Measurements from ENCODE around the gene ZNF296. TPM values are rescaled to one million over a fixed set of nuclear protein-coding genes. Genes with fewer than 3 reads are reported as not detected.
A peak's percentile ranks its signal among the peaks of the same experiment; 100 is the strongest.

Gene ZNF296
- total and polyA plus RNA-seq, 2 of the 13 experiments (the other 11 are each of a cell fraction or from before 2014, with no cell fraction given) = 0.26 to 0.62 TPM

- TF ChIP-seq, protein P1, sequence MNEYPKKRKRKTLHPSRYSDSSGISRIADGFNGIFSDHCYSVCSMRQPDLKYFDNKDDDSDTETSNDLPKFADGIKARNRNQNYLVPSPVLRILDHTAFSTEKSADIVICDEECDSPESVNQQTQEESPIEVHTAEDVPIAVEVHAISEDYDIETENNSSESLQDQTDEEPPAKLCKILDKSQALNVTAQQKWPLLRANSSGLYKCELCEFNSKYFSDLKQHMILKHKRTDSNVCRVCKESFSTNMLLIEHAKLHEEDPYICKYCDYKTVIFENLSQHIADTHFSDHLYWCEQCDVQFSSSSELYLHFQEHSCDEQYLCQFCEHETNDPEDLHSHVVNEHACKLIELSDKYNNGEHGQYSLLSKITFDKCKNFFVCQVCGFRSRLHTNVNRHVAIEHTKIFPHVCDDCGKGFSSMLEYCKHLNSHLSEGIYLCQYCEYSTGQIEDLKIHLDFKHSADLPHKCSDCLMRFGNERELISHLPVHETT (CRISPR knock-in tag; conservative IDR thresholded peaks at IDR 0.05) = peak; percentile 79; the same call in 1 of the 2 replicates
- TF ChIP-seq MEF2D (CRISPR knock-in tag; IDR thresholded peaks at IDR 0.05) (no peak), HOXA9 (CRISPR knock-in tag; IDR thresholded peaks at IDR 0.05; ENCODE audit: borderline replicate concordance) (no peak; the same call in 1 of the 2 replicates), ZSCAN22 (CRISPR knock-in tag; IDR thresholded peaks at IDR 0.05) (no peak; the same call in 1 of the 2 replicates), ZFP37 (CRISPR knock-in tag; IDR thresholded peaks at IDR 0.05; ENCODE audit: borderline replicate concordance) (peak; percentile 80; the same call in 1 of the 2 replicates), ZNF362 (CRISPR knock-in tag; IDR thresholded peaks at IDR 0.05; ENCODE audit: borderline replicate concordance) (no peak; the same call in 1 of the 2 replicates), CHD4 (IDR thresholded peaks at IDR 0.05; ENCODE audit: borderline replicate concordance, low read length) (no peak), ZNF354B (CRISPR knock-in tag; IDR thresholded peaks at IDR 0.05) (no peak; the same call in 1 of the 2 replicates), ZNF263 (CRISPR knock-in tag; IDR thresholded peaks at IDR 0.05) (peak; percentile 73), SOX5 (CRISPR knock-in tag; IDR thresholded peaks at IDR 0.05; ENCODE audit: borderline replicate concordance) (peak; percentile 44; the same call in 1 of the 2 replicates), ZNF256 (CRISPR knock-in tag; conservative IDR thresholded peaks at IDR 0.05) (no peak), TGIF2 (CRISPR knock-in tag; IDR thresholded peaks at IDR 0.05) (no peak), FIP1L1 (IDR thresholded peaks at IDR 0.05; ENCODE audit: borderline replicate concordance, insufficient read depth, low read depth, low read length) (no peak), ZNF646 (CRISPR knock-in tag; IDR thresholded peaks at IDR 0.05) (no peak), ZBTB10 (CRISPR knock-in tag; IDR thresholded peaks at IDR 0.05; ENCODE audit: borderline replicate concordance) (peak; percentile 83), ZNF451 (CRISPR knock-in tag; IDR thresholded peaks at IDR 0.05) (peak; percentile 91; the same call in 1 of the 2 replicates)
These were observed 3.0 kb upstream of the ZNF296 start, which contains the start of gene GEMIN7 (continued) for GRCh38 chr19:45079063-45079910.
